ENCODE measurements around the gene TEX51. TPM values are rescaled to one million over a fixed set of nuclear protein-coding genes. Genes with fewer than 3 reads are reported as not detected.

The TEX51 gene
- total RNA-seq, result not detected in 2 replicates
- long read RNA-seq, result 0 reads

DNA sequence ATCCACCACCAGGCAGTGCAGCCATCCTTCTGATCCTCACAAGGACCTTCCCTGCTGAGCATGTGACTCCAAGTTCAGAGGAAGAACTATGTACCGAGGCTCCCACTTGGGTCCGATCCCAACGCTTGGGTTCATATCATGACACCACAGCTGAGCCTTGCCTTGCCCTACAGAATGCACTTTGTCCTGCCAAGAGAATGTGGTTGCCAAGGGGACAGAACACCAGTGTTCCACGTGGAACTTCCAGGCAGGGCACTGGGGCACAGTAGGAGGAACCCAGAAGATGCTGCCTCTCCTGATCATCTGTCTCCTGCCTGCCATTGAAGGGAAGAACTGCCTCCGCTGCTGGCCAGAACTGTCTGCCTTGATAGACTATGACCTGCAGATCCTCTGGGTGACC, at the start of gene TEX51:
Gene TEX51, plus strand, starts transcription at position 255 of the 400 bp plus-strand sequence. Its CDS starts 29 bp downstream, at position 284.
- H3K27ac Mint-ChIP-seq, result peak within 1 kb of the TSS; percentile 8
- DNase-seq (ENCODE audit: low spot score, unreplicated experiment), result no peak
- H3K9me3 Mint-ChIP-seq (ENCODE audit: low read depth), result peaks cover 7% of the 10 kb centered on the region
- no peak for TF ChIP-seq CTCF (IDR thresholded peaks at IDR 0.05; ENCODE audit: unreplicated experiment)
- peaks cover 16% of the 10 kb centered on the region for H3K27me3 Mint-ChIP-seq
- no peaks in the 10 kb centered on the region for H3K4me1 Mint-ChIP-seq (ENCODE audit: low read depth)
- no peaks in the 10 kb centered on the region for H3K36me3 Mint-ChIP-seq (ENCODE audit: insufficient read depth)
- H3K4me3 Mint-ChIP-seq (ENCODE audit: low read depth), result no peak within 1 kb of the TSS

GRCh38 chr2:126849054-126849453, 49.6 kb upstream of the TEX51 start:
- Mint-ChIP-seq H3K36me3 (ENCODE audit: insufficient read depth) (no peaks in the 10 kb centered on the region), H3K27me3 (peaks cover 19% of the 10 kb centered on the region), H3K4me1 (ENCODE audit: low read depth) (no peaks in the 10 kb centered on the region), H3K27ac (no peak overlapping the region), H3K4me3 (ENCODE audit: low read depth) (no peak overlapping the region), H3K9me3 (ENCODE audit: low read depth) (no peaks in the 10 kb centered on the region)
- no peak for TF ChIP-seq CTCF (IDR thresholded peaks at IDR 0.05; ENCODE audit: unreplicated experiment)
- DNase-seq (ENCODE audit: low spot score, unreplicated experiment), result no peak

- Mint-ChIP-seq H3K4me3 (ENCODE audit: low read depth) (no peak overlapping the region), H3K27ac (no peak overlapping the region), H3K4me1 (ENCODE audit: low read depth) (no peaks in the 10 kb centered on the region), H3K36me3 (ENCODE audit: insufficient read depth) (no peaks in the 10 kb centered on the region), H3K9me3 (ENCODE audit: low read depth) (no peaks in the 10 kb centered on the region), H3K27me3 (peaks cover 19% of the 10 kb centered on the region)
- TF ChIP-seq CTCF (IDR thresholded peaks at IDR 0.05; ENCODE audit: unreplicated experiment), result no peak
- no peak for DNase-seq (ENCODE audit: low spot score, unreplicated experiment)
Observed at GRCh38 chr2:126849486-126849885, 49.2 kb upstream of the TEX51 start.

DNA sequence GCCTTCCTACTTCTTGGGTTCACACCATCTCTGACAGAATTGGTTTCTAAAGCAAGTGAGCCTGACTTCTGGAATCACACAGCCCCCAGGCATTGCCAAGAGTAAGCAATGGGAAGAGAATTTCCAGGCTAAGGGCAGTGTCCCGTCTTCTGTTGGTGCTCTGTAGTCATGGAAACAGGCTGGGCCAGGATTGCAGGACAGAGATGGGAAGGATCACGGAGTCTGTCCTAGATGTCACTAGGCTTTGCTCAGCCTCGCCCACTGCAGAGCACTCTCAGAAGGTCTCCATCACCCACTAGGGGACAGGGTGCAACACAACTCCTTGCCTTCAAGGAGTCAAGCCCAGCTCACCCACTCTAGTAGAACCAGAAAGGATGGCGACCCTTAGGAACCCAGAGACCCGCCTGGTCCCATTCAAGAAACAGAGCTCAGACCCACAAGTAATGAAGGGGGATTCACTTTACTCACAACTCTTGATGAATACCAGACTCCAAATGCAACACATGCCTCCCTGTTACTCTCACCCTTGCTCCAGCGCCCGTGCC, 48.6 kb upstream of the TEX51 start:
- peaks cover 19% of the 10 kb centered on the region for H3K27me3 Mint-ChIP-seq
- H3K4me1 Mint-ChIP-seq (ENCODE audit: low read depth), result no peaks in the 10 kb centered on the region
- no peaks in the 10 kb centered on the region for H3K9me3 Mint-ChIP-seq (ENCODE audit: low read depth)
- no peak for DNase-seq (ENCODE audit: low spot score, unreplicated experiment)
- H3K4me3 Mint-ChIP-seq (ENCODE audit: low read depth), result no peak overlapping the region
- TF ChIP-seq CTCF (IDR thresholded peaks at IDR 0.05; ENCODE audit: unreplicated experiment), result no peak
- no peak overlapping the region for H3K27ac Mint-ChIP-seq
- no peaks in the 10 kb centered on the region for H3K36me3 Mint-ChIP-seq (ENCODE audit: insufficient read depth)

DNA sequence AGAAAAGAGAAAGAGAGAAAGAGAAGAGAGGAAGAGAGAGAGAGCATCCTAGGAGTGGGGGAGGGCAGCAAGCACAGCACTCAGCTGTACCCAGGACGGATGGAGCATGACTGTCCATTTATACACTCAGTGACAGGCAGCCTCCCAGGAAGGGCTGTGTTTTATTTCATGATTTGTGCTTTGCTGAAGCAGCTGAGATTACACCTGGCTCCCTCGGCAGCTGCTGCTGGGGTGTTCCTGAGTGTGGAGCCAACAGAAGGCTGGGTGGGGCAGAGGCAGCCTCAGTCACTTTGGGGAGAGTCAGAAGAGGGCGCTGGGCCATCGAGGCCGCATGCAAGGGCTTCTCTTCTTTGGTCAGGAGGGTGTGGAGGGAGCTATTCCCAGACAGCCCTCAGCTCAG, 47.8 kb upstream of the TEX51 start:
- no peaks in the 10 kb centered on the region for H3K4me1 Mint-ChIP-seq (ENCODE audit: low read depth)
- H3K9me3 Mint-ChIP-seq (ENCODE audit: low read depth), result no peaks in the 10 kb centered on the region
- DNase-seq (ENCODE audit: low spot score, unreplicated experiment), result no peak
- no peak overlapping the region for H3K27ac Mint-ChIP-seq
- H3K27me3 Mint-ChIP-seq, result peaks cover 23% of the 10 kb centered on the region
- H3K4me3 Mint-ChIP-seq (ENCODE audit: low read depth), result no peak overlapping the region
- no peaks in the 10 kb centered on the region for H3K36me3 Mint-ChIP-seq (ENCODE audit: insufficient read depth)
- TF ChIP-seq CTCF (IDR thresholded peaks at IDR 0.05; ENCODE audit: unreplicated experiment), result no peak

All from progenitor cell of endocrine pancreas (in vitro differentiated cells).